ENCODE data around the gene PCDHGB5.
"Not testable (repeated sequence)": the region's sequence is repeated elsewhere in the genome, so short reads cannot be mapped to it uniquely, and the experiment has no call there.

Gene PCDHGB5

GRCh38 chr5:141394401-141395187 lies 3.2 kb upstream of the PCDHGB5 start:
- H3K27ac Mint-ChIP-seq, result not testable (repeated sequence)

GRCh38 chr5:141398608-141399007 lies 861 bp downstream of the PCDHGB5 start:
- peaks cover 15% of the 10 kb centered on the region for H3K9me3 Mint-ChIP-seq
- peaks cover 52% of the 10 kb centered on the region for H3K27me3 Mint-ChIP-seq
- peaks cover 17% of the 10 kb centered on the region for H3K36me3 Mint-ChIP-seq
- H3K4me1 Mint-ChIP-seq, result no peaks in the 10 kb centered on the region
- no peak overlapping the region for H3K4me3 Mint-ChIP-seq
- no peak overlapping the region for H3K27ac Mint-ChIP-seq

More at GRCh38 chr5:141394401-141395187, 3.2 kb upstream of the PCDHGB5 start:
- not testable (repeated sequence) for H3K4me3 Mint-ChIP-seq, H3K4me1 Mint-ChIP-seq
- Mint-ChIP-seq H3K36me3 (peaks cover 19% of the 10 kb centered on the region), H3K9me3 (peaks cover 15% of the 10 kb centered on the region), H3K27me3 (peaks cover 53% of the 10 kb centered on the region)

- Mint-ChIP-seq H3K4me3 (peak overlapping the region; percentile 57), H3K27me3 (peaks cover 52% of the 10 kb centered on the region), H3K27ac (peak overlapping the region; percentile 86), H3K4me1 (no peaks in the 10 kb centered on the region), H3K36me3 (peaks cover 16% of the 10 kb centered on the region), H3K9me3 (peaks cover 11% of the 10 kb centered on the region)
Observed at GRCh38 chr5:141399555-141400258, 2.0 kb downstream of the PCDHGB5 start.

GRCh38 chr5:141402553-141403243 lies 5.0 kb downstream of the PCDHGB5 start, which contains the start of gene PCDHGA9:
Gene PCDHGA9 (plus strand): TSS chr5:141402778. CDS start chr5:141402953, 175 bp downstream.
- H3K27me3 Mint-ChIP-seq, result peaks cover 56% of the 10 kb centered on the region
- peaks cover 16% of the 10 kb centered on the region for H3K36me3 Mint-ChIP-seq
- H3K4me1 Mint-ChIP-seq, result no peaks in the 10 kb centered on the region
- H3K9me3 Mint-ChIP-seq, result peaks cover 11% of the 10 kb centered on the region
- no peak within 1 kb of the TSS for H3K27ac Mint-ChIP-seq
- H3K4me3 Mint-ChIP-seq, result peak within 1 kb of the TSS; percentile 70

- Mint-ChIP-seq H3K4me3 (no peak overlapping the region), H3K27me3 (peaks cover 59% of the 10 kb centered on the region), H3K36me3 (peaks cover 19% of the 10 kb centered on the region), H3K9me3 (peaks cover 16% of the 10 kb centered on the region), H3K27ac (no peak overlapping the region), H3K4me1 (no peaks in the 10 kb centered on the region)
Observed at GRCh38 chr5:141403387-141403786, 5.6 kb downstream of the PCDHGB5 start.

GRCh38 chr5:141407790-141408505 lies 10.2 kb downstream of the PCDHGB5 start, which contains the start of gene PCDHGB6:
Gene PCDHGB6 (plus strand): TSS chr5:141408021. CDS start chr5:141408203, 182 bp downstream.
- Mint-ChIP-seq H3K9me3 (peaks cover 21% of the 10 kb centered on the region), H3K27me3 (peaks cover 59% of the 10 kb centered on the region), H3K4me3 (peak within 1 kb of the TSS; percentile 74), H3K36me3 (peaks cover 20% of the 10 kb centered on the region)
- not testable (repeated sequence) for H3K4me1 Mint-ChIP-seq, H3K27ac Mint-ChIP-seq

- H3K4me1 Mint-ChIP-seq, result peaks cover 18% of the 10 kb centered on the region
- peaks cover 59% of the 10 kb centered on the region for H3K27me3 Mint-ChIP-seq
- H3K27ac Mint-ChIP-seq, result no peak overlapping the region
- H3K36me3 Mint-ChIP-seq, result peaks cover 22% of the 10 kb centered on the region
- peak overlapping the region; percentile 52 for H3K4me3 Mint-ChIP-seq
- peaks cover 17% of the 10 kb centered on the region for H3K9me3 Mint-ChIP-seq
Observed at GRCh38 chr5:141409598-141410306, 12.0 kb downstream of the PCDHGB5 start.

GRCh38 chr5:141411575-141411974 lies 13.8 kb downstream of the PCDHGB5 start:
- Mint-ChIP-seq H3K4me3 (no peak overlapping the region), H3K27ac (no peak overlapping the region), H3K9me3 (peaks cover 17% of the 10 kb centered on the region), H3K36me3 (peaks cover 22% of the 10 kb centered on the region), H3K27me3 (peaks cover 56% of the 10 kb centered on the region), H3K4me1 (peaks cover 18% of the 10 kb centered on the region)

- H3K4me3 Mint-ChIP-seq, result peak within 1 kb of the TSS; percentile 90
- peaks cover 18% of the 10 kb centered on the region for H3K4me1 Mint-ChIP-seq
- peaks cover 55% of the 10 kb centered on the region for H3K27me3 Mint-ChIP-seq
- H3K9me3 Mint-ChIP-seq, result peaks cover 20% of the 10 kb centered on the region
- peak within 1 kb of the TSS; percentile 33 for H3K27ac Mint-ChIP-seq
- H3K36me3 Mint-ChIP-seq, result peaks cover 23% of the 10 kb centered on the region
Observed at GRCh38 chr5:141412854-141413539, 15.2 kb downstream of the PCDHGB5 start, which contains the start of gene PCDHGA10. Gene PCDHGA10 (plus strand): TSS chr5:141412987. CDS start chr5:141413176, 189 bp downstream.

- H3K4me3 Mint-ChIP-seq, result peak overlapping the region; percentile 90
- peaks cover 18% of the 10 kb centered on the region for H3K4me1 Mint-ChIP-seq
- H3K36me3 Mint-ChIP-seq, result peaks cover 25% of the 10 kb centered on the region
- H3K27ac Mint-ChIP-seq, result peak overlapping the region; percentile 33
- peaks cover 56% of the 10 kb centered on the region for H3K27me3 Mint-ChIP-seq
- H3K9me3 Mint-ChIP-seq, result peaks cover 21% of the 10 kb centered on the region
Observed at GRCh38 chr5:141413540-141414069, 15.9 kb downstream of the PCDHGB5 start.

- peaks cover 18% of the 10 kb centered on the region for H3K4me1 Mint-ChIP-seq
- peaks cover 52% of the 10 kb centered on the region for H3K27me3 Mint-ChIP-seq
- H3K36me3 Mint-ChIP-seq, result peaks cover 24% of the 10 kb centered on the region
- peak overlapping the region; percentile 25 for H3K27ac Mint-ChIP-seq
- peak overlapping the region; percentile 9 for H3K4me3 Mint-ChIP-seq
- peaks cover 18% of the 10 kb centered on the region for H3K9me3 Mint-ChIP-seq
Observed at GRCh38 chr5:141414548-141415274, 17.0 kb downstream of the PCDHGB5 start.

- Mint-ChIP-seq H3K9me3 (peaks cover 15% of the 10 kb centered on the region), H3K27me3 (peaks cover 52% of the 10 kb centered on the region), H3K4me1 (peaks cover 17% of the 10 kb centered on the region), H3K4me3 (peak overlapping the region; percentile 44), H3K36me3 (peaks cover 25% of the 10 kb centered on the region)
- not testable (repeated sequence) for H3K27ac Mint-ChIP-seq
Observed at GRCh38 chr5:141415275-141415618, 17.5 kb downstream of the PCDHGB5 start.

- Mint-ChIP-seq H3K27me3 (peaks cover 60% of the 10 kb centered on the region), H3K4me1 (peaks cover 15% of the 10 kb centered on the region), H3K4me3 (peak within 1 kb of the TSS; percentile 44), H3K27ac (peak within 1 kb of the TSS; percentile 41), H3K9me3 (peaks cover 20% of the 10 kb centered on the region), H3K36me3 (peaks cover 31% of the 10 kb centered on the region)
Observed at GRCh38 chr5:141417494-141418172, 19.9 kb downstream of the PCDHGB5 start, which contains the start of gene PCDHGB7. Gene PCDHGB7 (plus strand): TSS chr5:141417677. CDS start chr5:141417860, 183 bp downstream.
